Astrocyte (in vitro differentiated cells and primary cell): ENCODE data around the gene GRM5.

ENCODE experiments used
- EZH2 ChIP-seq: IDR thresholded peaks from 2 replicates; pipeline ENCODE4 v1.6.1; 2012; ENCODE audit warnings: mild to moderate bottlenecking, low read length, inconsistent platforms; ENCODE audit not compliant: insufficient read depth
- TF ChIP-seq, protein P1 (sequence below): IDR thresholded peaks from 2 replicates; pipeline ENCODE4 v1.5.1; 2011; ENCODE audit warnings: low read depth, mild to moderate bottlenecking, inconsistent platforms, low read length, moderate library complexity; ENCODE audit not compliant: insufficient read depth

DNA sequence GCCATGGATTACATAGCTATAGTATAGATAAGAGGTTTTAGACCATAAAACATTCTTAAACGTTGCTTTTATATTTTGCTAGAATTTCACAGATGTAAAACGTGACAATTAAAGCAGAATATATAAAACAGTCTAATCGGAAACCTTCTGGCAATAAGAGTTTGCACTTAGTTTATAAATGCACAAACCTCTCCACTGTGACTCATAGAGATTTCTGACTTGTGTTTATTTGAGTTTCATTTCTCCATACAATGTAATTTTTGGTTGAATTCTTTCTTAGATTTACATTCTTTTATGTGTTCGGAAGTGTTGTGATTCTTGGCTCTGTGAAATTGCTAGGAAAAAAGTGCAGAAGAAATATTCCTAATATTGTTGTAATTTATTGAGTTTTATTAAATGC is 439.6 kb downstream of the GRM5 start:
- TF ChIP-seq, protein P1, sequence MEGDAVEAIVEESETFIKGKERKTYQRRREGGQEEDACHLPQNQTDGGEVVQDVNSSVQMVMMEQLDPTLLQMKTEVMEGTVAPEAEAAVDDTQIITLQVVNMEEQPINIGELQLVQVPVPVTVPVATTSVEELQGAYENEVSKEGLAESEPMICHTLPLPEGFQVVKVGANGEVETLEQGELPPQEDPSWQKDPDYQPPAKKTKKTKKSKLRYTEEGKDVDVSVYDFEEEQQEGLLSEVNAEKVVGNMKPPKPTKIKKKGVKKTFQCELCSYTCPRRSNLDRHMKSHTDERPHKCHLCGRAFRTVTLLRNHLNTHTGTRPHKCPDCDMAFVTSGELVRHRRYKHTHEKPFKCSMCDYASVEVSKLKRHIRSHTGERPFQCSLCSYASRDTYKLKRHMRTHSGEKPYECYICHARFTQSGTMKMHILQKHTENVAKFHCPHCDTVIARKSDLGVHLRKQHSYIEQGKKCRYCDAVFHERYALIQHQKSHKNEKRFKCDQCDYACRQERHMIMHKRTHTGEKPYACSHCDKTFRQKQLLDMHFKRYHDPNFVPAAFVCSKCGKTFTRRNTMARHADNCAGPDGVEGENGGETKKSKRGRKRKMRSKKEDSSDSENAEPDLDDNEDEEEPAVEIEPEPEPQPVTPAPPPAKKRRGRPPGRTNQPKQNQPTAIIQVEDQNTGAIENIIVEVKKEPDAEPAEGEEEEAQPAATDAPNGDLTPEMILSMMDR: no peak
- TF ChIP-seq EZH2: no peak
